ENCODE data around the gene PEPD.

Gene PEPD

GRCh38 chr19:33503433-33504057, 18.0 kb downstream of the PEPD start:
- no peak overlapping the region for H3K27ac ChIP-seq (replicated peaks)
- no peak for DNase-seq (ENCODE audit: low read depth in 1 of 2, low spot score in 1 of 2)
- no peaks in the 10 kb centered on the region for H3K27me3 ChIP-seq (ENCODE audit: insufficient read depth, poor library complexity, severe bottlenecking)
- TF ChIP-seq SPI1 (IDR thresholded peaks at IDR 0.05; ENCODE audit: borderline replicate concordance, low read depth) (no peak), POLR2AphosphoS5 (IDR thresholded peaks at IDR 0.05; ENCODE audit: low read depth) (no peak), REST (IDR thresholded peaks at IDR 0.05; ENCODE audit: insufficient replicate concordance, low read depth) (no peak), CTCF (IDR thresholded peaks at IDR 0.05; ENCODE audit: insufficient read depth, low read length) (no peak), GABPA (IDR thresholded peaks at IDR 0.05; ENCODE audit: low read depth) (no peak)
- no peak overlapping the region for H3K4me3 ChIP-seq (replicated peaks; ENCODE audit: insufficient read depth, low read length)

DNA sequence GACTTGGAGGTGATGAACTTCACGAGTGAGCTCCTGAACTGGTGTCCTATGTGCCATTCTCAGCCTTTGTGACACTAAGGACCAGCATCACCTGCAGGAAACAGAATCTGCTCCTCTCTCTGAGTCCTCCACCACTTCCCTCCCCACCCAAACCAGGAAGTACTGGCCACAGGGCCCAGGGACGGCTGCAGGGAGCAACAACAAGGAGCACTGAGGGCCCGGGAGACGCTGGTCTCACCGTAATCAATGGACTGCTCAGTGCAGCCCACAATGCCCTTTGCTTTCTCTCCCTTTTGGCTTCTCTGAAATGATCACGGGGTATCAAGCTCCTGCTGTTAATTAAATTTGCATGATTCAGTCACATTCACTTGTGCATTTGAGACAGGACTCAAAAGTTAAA, 18.6 kb downstream of the PEPD start:
- no peak for DNase-seq (ENCODE audit: low read depth in 1 of 2, low spot score in 1 of 2)
- TF ChIP-seq REST (IDR thresholded peaks at IDR 0.05; ENCODE audit: insufficient replicate concordance, low read depth) (no peak), POLR2AphosphoS5 (IDR thresholded peaks at IDR 0.05; ENCODE audit: low read depth) (no peak), CTCF (IDR thresholded peaks at IDR 0.05; ENCODE audit: insufficient read depth, low read length) (no peak), SPI1 (IDR thresholded peaks at IDR 0.05; ENCODE audit: borderline replicate concordance, low read depth) (no peak), GABPA (IDR thresholded peaks at IDR 0.05; ENCODE audit: low read depth) (no peak)
- Histone ChIP-seq H3K27me3 (ENCODE audit: insufficient read depth, poor library complexity, severe bottlenecking) (no peaks in the 10 kb centered on the region), H3K27ac (replicated peaks) (no peak overlapping the region), H3K4me3 (replicated peaks; ENCODE audit: insufficient read depth, low read length) (no peak overlapping the region)

DNA sequence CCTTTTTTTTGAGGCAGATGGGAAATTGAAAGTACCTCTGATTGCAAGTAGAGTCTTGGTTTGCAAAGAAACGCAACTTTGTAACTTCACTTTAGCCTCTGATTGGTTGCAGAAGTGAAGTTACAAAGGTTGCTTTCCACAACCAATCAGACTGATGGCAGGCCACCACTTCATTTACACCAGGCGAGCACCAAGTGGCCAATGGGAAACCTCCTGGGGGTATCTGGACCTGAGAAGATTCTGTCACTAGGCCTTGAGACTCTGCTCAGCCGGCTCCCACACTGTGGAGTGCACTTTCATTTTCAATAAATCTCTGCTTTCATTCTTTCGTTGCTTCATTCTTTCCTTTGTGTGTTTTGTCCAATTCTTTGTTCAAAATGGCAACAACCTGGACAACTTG, 19.1 kb downstream of the PEPD start:
- DNase-seq (ENCODE audit: low read depth in 1 of 2, low spot score in 1 of 2), result no peak
- H3K27me3 ChIP-seq (ENCODE audit: insufficient read depth, poor library complexity, severe bottlenecking), result no peaks in the 10 kb centered on the region
- H3K4me3 ChIP-seq (replicated peaks; ENCODE audit: insufficient read depth, low read length), result no peak overlapping the region
- H3K27ac ChIP-seq (replicated peaks), result no peak overlapping the region
- TF ChIP-seq SPI1 (IDR thresholded peaks at IDR 0.05; ENCODE audit: borderline replicate concordance, low read depth) (no peak), GABPA (IDR thresholded peaks at IDR 0.05; ENCODE audit: low read depth) (no peak), REST (IDR thresholded peaks at IDR 0.05; ENCODE audit: insufficient replicate concordance, low read depth) (no peak), CTCF (IDR thresholded peaks at IDR 0.05; ENCODE audit: insufficient read depth, low read length) (no peak), POLR2AphosphoS5 (IDR thresholded peaks at IDR 0.05; ENCODE audit: low read depth) (no peak)

All from HL-60 (cell line).